Body of pancreas (tissue), 4 donors: Measurements from ENCODE around the gene CRYZL1. TPM values are rescaled to one million over a fixed set of nuclear protein-coding genes. Genes with fewer than 3 reads are reported as not detected.

Experiments used
- ATAC-seq: fragments of 150-250 bp; one replicate; pipeline ENCODE4 v1.9.1; 2016
- DNase-seq, 4 donors: peaks; one replicate each; pipeline ENCODE4 v3.0.0-alpha.2; 2019
- H3K27ac ChIP-seq, 4 donors: fragments of 200-600 bp; sonication (generic); 1 replicate in 3 of 4; 2 replicates in 1 of 4; pipeline versions ENCODE4 v1.5.1 to v1.6.1; 2016 to 2019; ENCODE audit warnings: mild to moderate bottlenecking in 1 of 4, mixed read lengths in 1 of 4, moderate library complexity in 1 of 4
- H3K27me3 ChIP-seq, 2 donors: fragments of 200-600 bp; sonication (generic); one replicate each; pipeline ENCODE4 v1.6.0; 2016; ENCODE audit warnings: mild to moderate bottlenecking in 1 of 2
- H3K36me3 ChIP-seq, 2 donors: fragments of 200-600 bp; sonication (generic); replicated peaks in 1 of 2; 2 replicates each; pipeline ENCODE4 v1.5.1; 2016; ENCODE audit warnings: low read depth in 2 of 2; ENCODE audit not compliant: insufficient read depth in 1 of 2
- H3K4me1 ChIP-seq: fragments of 200-600 bp; sonication (generic); one replicate; pipeline ENCODE4 v1.6.0; 2016
- H3K4me3 ChIP-seq, 2 donors: fragments of 200-600 bp; sonication (generic); 1 replicate in 1 of 2; 2 replicates in 1 of 2; pipeline ENCODE4 v1.5.1; 2016 to 2019
- H3K9me3 ChIP-seq, 3 donors: fragments of 200-600 bp; sonication (generic); 1 replicate in 2 of 3; 2 replicates in 1 of 3; pipeline ENCODE4 v1.5.1; 2016
- POLR2A ChIP-seq, 3 donors: fragments of 450-650 bp; IDR thresholded peaks; one replicate each; pipeline ENCODE4 v1.6.1; 2016; ENCODE audit warnings: antibody characterized with exemption in 3 of 3, mild to moderate bottlenecking in 2 of 3
- WGBS, 2 donors: methylation state at CpG; one replicate each; pipeline ENCODE4 v1.1.5; 2017; 5-methylcytosine and 5-hydroxymethylcytosine counted together
- intact Hi-C: fragments of 100-400 bp; cut with DNase I; formaldehyde crosslinking; loops from one replicate; pipeline ENCODE4 v1.15.1; 2023
- total RNA-seq, 2 donors: library from RNA; depleted of rRNA; stranded (reverse); fragments of >200 nt; gene quantifications; one replicate each; pipeline ENCODE4 v1.1.0, GENCODE V29; 2016
- TF ChIP-seq, protein P1 (sequence below), 7 experiments: fragments of 450-650 bp in 4 of 7; fragments of 200-600 bp in 3 of 7; sonication (generic) in 3 of 7; IDR thresholded peaks; one replicate each; pipeline ENCODE4 v1.5.1; 2016 to 2019; ENCODE audit warnings: antibody characterized with exemption in 7 of 7

CRYZL1 gene
- total RNA-seq, 2 donors from 2014 or later = 22.3 to 31.6 TPM

DNA sequence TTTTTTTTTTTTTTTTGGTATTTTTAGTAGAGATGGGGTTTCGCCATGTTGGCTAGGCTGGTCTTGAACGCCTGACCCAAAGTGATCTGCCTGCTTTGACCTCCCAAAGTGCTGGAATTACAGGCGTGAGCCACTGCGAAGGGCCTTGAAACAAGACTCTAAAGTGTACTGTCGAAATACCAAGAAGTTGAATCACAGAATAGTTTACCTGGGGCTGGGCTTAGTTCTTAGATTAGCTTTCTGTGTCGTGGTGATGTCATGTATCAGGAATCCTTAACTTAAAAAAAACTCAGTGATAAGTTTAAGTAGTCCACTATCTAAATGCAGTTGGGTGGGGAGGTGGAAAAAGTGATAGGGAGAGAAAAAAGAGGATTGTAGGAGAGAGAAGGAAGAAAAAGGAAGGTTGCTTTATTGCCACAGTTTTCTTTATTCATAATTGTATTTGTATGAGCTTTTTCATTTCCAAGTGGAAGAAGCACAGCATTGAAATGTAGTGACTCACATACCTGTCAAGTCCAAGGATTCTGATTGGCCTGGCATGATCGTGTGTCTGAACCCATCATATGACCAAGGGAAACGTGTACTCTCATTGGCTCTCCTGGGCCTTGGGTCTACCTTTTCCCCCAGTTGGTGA lies 14.2 kb upstream of the CRYZL1 start:
- WGBS, 2 donors = 49 to 61% methylated on average over 8 of the region's 8 CpGs
- H3K4me1 ChIP-seq = peaks cover 4% of the 10 kb centered on the region
- H3K9me3 ChIP-seq = no peaks in the 10 kb centered on the region
- peak; percentile 15 to 25 (median 16) for DNase-seq
- TF ChIP-seq, protein P1, sequence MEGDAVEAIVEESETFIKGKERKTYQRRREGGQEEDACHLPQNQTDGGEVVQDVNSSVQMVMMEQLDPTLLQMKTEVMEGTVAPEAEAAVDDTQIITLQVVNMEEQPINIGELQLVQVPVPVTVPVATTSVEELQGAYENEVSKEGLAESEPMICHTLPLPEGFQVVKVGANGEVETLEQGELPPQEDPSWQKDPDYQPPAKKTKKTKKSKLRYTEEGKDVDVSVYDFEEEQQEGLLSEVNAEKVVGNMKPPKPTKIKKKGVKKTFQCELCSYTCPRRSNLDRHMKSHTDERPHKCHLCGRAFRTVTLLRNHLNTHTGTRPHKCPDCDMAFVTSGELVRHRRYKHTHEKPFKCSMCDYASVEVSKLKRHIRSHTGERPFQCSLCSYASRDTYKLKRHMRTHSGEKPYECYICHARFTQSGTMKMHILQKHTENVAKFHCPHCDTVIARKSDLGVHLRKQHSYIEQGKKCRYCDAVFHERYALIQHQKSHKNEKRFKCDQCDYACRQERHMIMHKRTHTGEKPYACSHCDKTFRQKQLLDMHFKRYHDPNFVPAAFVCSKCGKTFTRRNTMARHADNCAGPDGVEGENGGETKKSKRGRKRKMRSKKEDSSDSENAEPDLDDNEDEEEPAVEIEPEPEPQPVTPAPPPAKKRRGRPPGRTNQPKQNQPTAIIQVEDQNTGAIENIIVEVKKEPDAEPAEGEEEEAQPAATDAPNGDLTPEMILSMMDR (IDR thresholded peaks at IDR 0.05) = no peak
- TF ChIP-seq POLR2A (IDR thresholded peaks at IDR 0.05) = no peak
- intact Hi-C loops = no loop called here
- no peak overlapping the region for H3K4me3 ChIP-seq
- peak overlapping the region in 3 of 4 donors; percentile 17 to 50 (median 37) for H3K27ac ChIP-seq
- no peaks in the 10 kb centered on the region for H3K36me3 ChIP-seq
- peak; percentile 80 for ATAC-seq
- no peaks in the 10 kb centered on the region for H3K27me3 ChIP-seq

GRCh38 chr21:33654412-33654811 lies 12.9 kb upstream of the CRYZL1 start:
- no peaks in the 10 kb centered on the region for H3K9me3 ChIP-seq
- no peak for DNase-seq
- peaks cover 15% of the 10 kb centered on the region for H3K4me1 ChIP-seq
- TF ChIP-seq POLR2A (IDR thresholded peaks at IDR 0.05) = no peak
- TF ChIP-seq, protein P1 (IDR thresholded peaks at IDR 0.05) = no peak
- H3K4me3 ChIP-seq = no peak overlapping the region
- H3K27ac ChIP-seq = no peak overlapping the region
- 70 to 87% methylated on average over 4 of the region's 4 CpGs for WGBS, 2 donors
- ATAC-seq = no peak
- intact Hi-C loops = no loop called here
- no peaks in the 10 kb centered on the region for H3K36me3 ChIP-seq
- no peaks in the 10 kb centered on the region for H3K27me3 ChIP-seq

- WGBS, 2 donors = 85 to 88% methylated on average over 8 of the region's 8 CpGs
- H3K4me1 ChIP-seq = peaks cover 17% of the 10 kb centered on the region
- H3K36me3 ChIP-seq = no peaks in the 10 kb centered on the region
- intact Hi-C loops = no loop called here
- H3K9me3 ChIP-seq = no peaks in the 10 kb centered on the region
- ATAC-seq (no peak), DNase-seq (no peak)
- no peaks in the 10 kb centered on the region for H3K27me3 ChIP-seq
- H3K27ac ChIP-seq = no peak overlapping the region
- no peak for TF ChIP-seq POLR2A (IDR thresholded peaks at IDR 0.05)
- TF ChIP-seq, protein P1 (IDR thresholded peaks at IDR 0.05) = no peak
- H3K4me3 ChIP-seq = no peak overlapping the region
These were observed 10.6 kb upstream of the CRYZL1 start for GRCh38 chr21:33651965-33652680.

GRCh38 chr21:33650929-33651509 lies 9.5 kb upstream of the CRYZL1 start:
- WGBS, 2 donors = 80 to 88% methylated on average over 7 of the region's 7 CpGs
- no peak overlapping the region for H3K27ac ChIP-seq
- peaks cover 17% of the 10 kb centered on the region for H3K4me1 ChIP-seq
- DNase-seq (no peak), ATAC-seq (no peak)
- H3K27me3 ChIP-seq = no peaks in the 10 kb centered on the region
- H3K36me3 ChIP-seq = no peaks in the 10 kb centered on the region
- TF ChIP-seq POLR2A (IDR thresholded peaks at IDR 0.05) = no peak
- TF ChIP-seq, protein P1 (IDR thresholded peaks at IDR 0.05) = no peak
- H3K9me3 ChIP-seq = no peaks in the 10 kb centered on the region
- intact Hi-C loops = no loop called here
- no peak overlapping the region for H3K4me3 ChIP-seq
